Neuronal stem cell (in vitro differentiated cells): Measurements from ENCODE around the gene GRP.
A peak's percentile ranks its signal among the peaks of the same experiment; 100 is the strongest.

Experiments
- DNase-seq: peaks from one replicate; pipeline ENCODE4 v3.0.0-alpha.2; 2013; ENCODE audit warnings: low spot score
- H2AFZ ChIP-seq: one replicate; pipeline ENCODE4 v1.6.1; 2013; ENCODE audit warnings: mild to moderate bottlenecking, low read length, inconsistent platforms
- H2AK5ac ChIP-seq: 2 replicates; pipeline ENCODE4 v1.6.1; 2013; ENCODE audit warnings: low read depth, mild to moderate bottlenecking, inconsistent platforms, low read length, moderate library complexity, mixed read lengths
- H2BK120ac ChIP-seq: 2 replicates; pipeline ENCODE4 v1.6.1; 2013; ENCODE audit warnings: low read depth, mild to moderate bottlenecking, inconsistent platforms, low read length, moderate library complexity, mixed read lengths
- H2BK12ac ChIP-seq: one replicate; pipeline ENCODE4 v1.6.1; 2013; ENCODE audit warnings: low read length, inconsistent platforms
- H2BK15ac ChIP-seq: 2 replicates; pipeline ENCODE4 v1.6.1; 2013; ENCODE audit warnings: mild to moderate bottlenecking, low read length, inconsistent platforms, mixed read lengths
- H2BK5ac ChIP-seq: one replicate; pipeline ENCODE4 v1.6.1; 2013; ENCODE audit warnings: inconsistent platforms, mild to moderate bottlenecking, low read length, moderate library complexity
- H3K14ac ChIP-seq: one replicate; pipeline ENCODE4 v1.6.1; 2013; ENCODE audit warnings: low read length, inconsistent platforms
- H3K18ac ChIP-seq: 2 replicates; pipeline ENCODE4 v1.6.1; 2013; ENCODE audit warnings: low read length, inconsistent platforms
- H3K23ac ChIP-seq: 2 replicates; pipeline ENCODE4 v1.6.1; 2013; ENCODE audit warnings: low read depth, mild to moderate bottlenecking, mixed read lengths, low read length, inconsistent platforms; ENCODE audit not compliant: poor library complexity
- H3K27ac ChIP-seq: replicated peaks from 3 replicates; pipeline ENCODE4 v1.5.1; 2013; ENCODE audit warnings: low read length, inconsistent platforms
- H3K27me3 ChIP-seq, 3 experiments: 2 replicates each; pipeline ENCODE4 v1.6.1; 2013; ENCODE audit warnings: low read length in 3 of 3, mild to moderate bottlenecking in 2 of 3, inconsistent platforms in 1 of 3, low read depth in 1 of 3, mixed read lengths in 1 of 3, moderate library complexity in 1 of 3; ENCODE audit not compliant: control insufficient read depth in 3 of 3, insufficient read depth in 3 of 3
- H3K36me3 ChIP-seq, 2 donors: replicated peaks in 1 of 2; 2 replicates each; pipeline ENCODE4 v1.6.1; 2013; ENCODE audit warnings: low read length in 2 of 2; ENCODE audit not compliant: control insufficient read depth in 2 of 2, insufficient read depth in 2 of 2
- H3K4ac ChIP-seq: 2 replicates; pipeline ENCODE4 v1.6.1; 2013; ENCODE audit warnings: inconsistent platforms, mild to moderate bottlenecking, low read length, moderate library complexity
- H3K4me1 ChIP-seq, 2 donors: 1 replicate in 1 of 2; 2 replicates in 1 of 2; pipeline ENCODE4 v1.6.1; 2013; ENCODE audit warnings: low read length in 2 of 2, low read depth in 1 of 2; ENCODE audit not compliant: control insufficient read depth in 2 of 2, insufficient read depth in 1 of 2
- H3K4me2 ChIP-seq: one replicate; pipeline ENCODE4 v1.6.1; 2013; ENCODE audit warnings: mild to moderate bottlenecking, low read length, inconsistent platforms; ENCODE audit not compliant: insufficient read depth, poor library complexity, severe bottlenecking
- H3K4me3 ChIP-seq, 2 donors: 2 replicates each; pipeline ENCODE4 v1.5.1; 2013; ENCODE audit warnings: low read length in 2 of 2, mild to moderate bottlenecking in 2 of 2, inconsistent platforms in 1 of 2, moderate library complexity in 1 of 2
- H3K79me1 ChIP-seq: one replicate; pipeline ENCODE4 v1.6.1; 2013; ENCODE audit warnings: low read depth, mild to moderate bottlenecking, inconsistent platforms, low read length, moderate library complexity
- H3K9ac ChIP-seq: one replicate; pipeline ENCODE4 v1.6.1; 2013; ENCODE audit warnings: mild to moderate bottlenecking, low read depth, low read length, inconsistent platforms; ENCODE audit not compliant: poor library complexity
- H3K9me3 ChIP-seq, 2 donors: replicated peaks in 1 of 2; 2 replicates each; pipeline versions ENCODE3 to v1.6.1; 2013; ENCODE audit warnings: low read length in 2 of 2, mild to moderate bottlenecking in 2 of 2, inconsistent platforms in 1 of 2, low read depth in 1 of 2, mixed read lengths in 1 of 2, moderate library complexity in 1 of 2; ENCODE audit not compliant: control insufficient read depth in 2 of 2, insufficient read depth in 1 of 2
- H4K8ac ChIP-seq: one replicate; pipeline ENCODE4 v1.6.1; 2013; ENCODE audit warnings: low read depth, mild to moderate bottlenecking, inconsistent platforms, low read length, moderate library complexity
- H4K91ac ChIP-seq: one replicate; pipeline ENCODE4 v1.6.1; 2013; ENCODE audit warnings: low read length, low read depth, mild to moderate bottlenecking, inconsistent platforms; ENCODE audit not compliant: poor library complexity
- WGBS, 2 donors: extraction: QIAGEN DNeasy Blood & Tissue Kit; methylation state at CpG; one replicate each; pipeline ENCODE4 v1.1.7; 2013; ENCODE audit warnings: missing lambda C conversion rate in 2 of 2, mixed read lengths in 1 of 2; ENCODE audit not compliant: insufficient read length in 2 of 2, insufficient replicate concordance in 1 of 2; ENCODE audit errors: extremely low coverage in 2 of 2; 5-methylcytosine and 5-hydroxymethylcytosine counted together

The GRP gene

DNA sequence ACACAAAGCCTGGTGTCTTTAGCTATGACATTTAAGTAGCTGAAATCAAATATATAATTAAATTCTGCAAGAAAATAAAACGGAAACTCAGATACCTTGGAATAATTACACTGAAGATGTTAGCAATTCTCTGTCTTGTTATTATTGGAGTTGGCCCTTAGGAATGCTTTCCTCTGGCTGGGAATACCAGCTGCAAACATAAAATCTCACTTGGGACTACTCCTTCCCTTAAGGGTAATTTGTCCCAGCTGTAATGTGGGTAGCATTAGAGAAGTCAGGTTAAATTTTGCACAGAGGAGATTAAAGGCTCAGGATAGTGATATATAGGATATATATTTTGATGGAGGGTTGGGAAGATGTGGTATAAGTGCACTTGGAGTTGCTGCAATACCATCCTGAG, 37.3 kb upstream of the GRP start:
- Histone ChIP-seq H2BK5ac (no peak overlapping the region), H3K4ac (no peak overlapping the region), H4K8ac (no peak overlapping the region), H2BK120ac (no peak overlapping the region), H2BK15ac (no peak overlapping the region), H3K14ac (no peak overlapping the region), H3K4me2 (no peak overlapping the region), H3K79me1 (no peaks in the 10 kb centered on the region), H2AFZ (no peak overlapping the region), H2BK12ac (no peak overlapping the region), H3K27me3 (peaks cover 0 to 19% (median 0%) of the 10 kb centered on the region in 3 experiments), H3K9me3 (no peaks in the 10 kb centered on the region), H3K4me1 (no peaks in the 10 kb centered on the region), H3K18ac (no peak overlapping the region), H2AK5ac (no peak overlapping the region), H3K27ac (no peak overlapping the region), H4K91ac (no peak overlapping the region), H3K23ac (no peak overlapping the region), H3K36me3 (no peaks in the 10 kb centered on the region), H3K9ac (no peak overlapping the region), H3K4me3 (no peak overlapping the region)
- DNase-seq, result no peak
- no CpG with 5 or more reads among the region's 1 CpG for WGBS, 2 donors

DNA sequence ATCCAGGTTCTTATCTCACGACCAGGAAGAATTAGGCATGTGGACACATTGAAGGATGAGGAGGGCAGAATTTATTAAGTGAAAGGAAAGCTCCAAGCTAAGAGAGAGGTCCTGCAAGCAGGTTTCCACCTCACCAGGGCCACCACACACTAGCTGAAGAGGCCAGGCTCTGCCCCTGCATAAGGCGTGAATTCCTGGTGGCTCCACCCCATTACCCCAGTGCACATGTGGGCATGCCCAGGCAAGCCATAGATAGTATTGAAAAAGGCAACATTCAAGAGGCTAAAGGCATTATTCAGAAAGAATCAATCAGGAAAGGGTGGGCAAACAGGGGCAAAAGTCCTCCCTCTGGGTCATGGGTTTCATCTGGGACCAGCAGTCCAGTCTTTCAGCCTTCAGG, 30.9 kb upstream of the GRP start:
- H3K79me1 ChIP-seq, result no peaks in the 10 kb centered on the region
- H3K4ac ChIP-seq, result no peak overlapping the region
- H3K27ac ChIP-seq, result no peak overlapping the region
- no peak overlapping the region for H2BK12ac ChIP-seq
- H3K4me3 ChIP-seq, result no peak overlapping the region
- peaks cover 0 to 8% (median 0%) of the 10 kb centered on the region in 3 experiments for H3K27me3 ChIP-seq
- H2AK5ac ChIP-seq, result no peak overlapping the region
- peak overlapping the region; percentile 49 for H2AFZ ChIP-seq
- no peak overlapping the region for H2BK5ac ChIP-seq
- no peaks in the 10 kb centered on the region for H3K36me3 ChIP-seq
- no peak overlapping the region for H3K14ac ChIP-seq
- H2BK15ac ChIP-seq, result no peak overlapping the region
- DNase-seq, result no peak
- WGBS, 2 donors, result no CpG with 5 or more reads among the region's 2 CpGs
- no peak overlapping the region for H3K23ac ChIP-seq
- H3K4me1 ChIP-seq, result peaks cover 0 to 3% of the 10 kb centered on the region in 2 donors
- no peak overlapping the region for H3K9ac ChIP-seq
- no peak overlapping the region for H3K4me2 ChIP-seq
- no peak overlapping the region for H2BK120ac ChIP-seq
- H3K9me3 ChIP-seq, result peaks cover 0 to 7% of the 10 kb centered on the region in 2 donors
- H4K8ac ChIP-seq, result peak overlapping the region; percentile 6
- H4K91ac ChIP-seq, result no peak overlapping the region
- H3K18ac ChIP-seq, result no peak overlapping the region

DNA sequence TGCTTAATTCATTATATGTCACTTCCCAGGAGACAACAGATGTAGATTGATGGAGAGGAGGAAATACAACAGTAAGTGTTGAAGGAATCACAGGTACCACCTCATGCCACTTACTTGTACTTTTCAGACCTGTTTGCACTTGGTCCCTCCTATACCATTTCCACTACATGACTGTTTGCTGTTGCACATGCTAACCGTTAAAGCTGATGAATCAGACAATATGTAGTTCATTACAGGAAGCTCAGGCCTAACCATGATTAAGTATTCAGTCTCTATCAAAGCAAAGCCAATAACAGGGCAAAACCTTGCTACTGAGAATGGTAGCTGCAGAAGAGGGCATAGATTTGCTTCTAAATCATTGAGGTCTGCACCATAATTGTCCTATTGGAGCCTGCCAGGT, 30.2 kb upstream of the GRP start:
- Histone ChIP-seq H3K18ac (no peak overlapping the region), H3K4me1 (peaks cover 0 to 3% of the 10 kb centered on the region in 2 donors), H3K27ac (no peak overlapping the region), H2BK5ac (no peak overlapping the region), H2BK12ac (no peak overlapping the region), H3K36me3 (no peaks in the 10 kb centered on the region), H2BK120ac (no peak overlapping the region), H3K4me2 (no peak overlapping the region), H3K14ac (no peak overlapping the region), H3K27me3 (peaks cover 0 to 5% (median 0%) of the 10 kb centered on the region in 3 experiments), H2BK15ac (no peak overlapping the region), H3K9me3 (peaks cover 0 to 7% of the 10 kb centered on the region in 2 donors), H3K79me1 (no peaks in the 10 kb centered on the region), H2AFZ (no peak overlapping the region), H3K9ac (no peak overlapping the region), H2AK5ac (no peak overlapping the region), H3K4me3 (no peak overlapping the region), H3K23ac (no peak overlapping the region), H3K4ac (no peak overlapping the region), H4K8ac (no peak overlapping the region), H4K91ac (no peak overlapping the region)
- WGBS, 2 donors, result no CpG with 5 or more reads among the region's 1 CpG
- no peak for DNase-seq

- Histone ChIP-seq H3K36me3 (no peaks in the 10 kb centered on the region), H2BK120ac (no peak overlapping the region), H2AFZ (no peak overlapping the region), H3K4me3 (no peak overlapping the region), H3K79me1 (no peaks in the 10 kb centered on the region), H2BK5ac (no peak overlapping the region), H4K8ac (no peak overlapping the region), H3K27ac (no peak overlapping the region), H3K18ac (no peak overlapping the region), H3K23ac (peak overlapping the region; percentile 46), H3K14ac (no peak overlapping the region), H2BK12ac (no peak overlapping the region), H3K4ac (no peak overlapping the region), H3K4me2 (no peak overlapping the region), H2BK15ac (no peak overlapping the region), H2AK5ac (no peak overlapping the region), H3K4me1 (no peaks in the 10 kb centered on the region), H4K91ac (no peak overlapping the region), H3K9me3 (peaks cover 0 to 2% of the 10 kb centered on the region in 2 donors), H3K9ac (no peak overlapping the region), H3K27me3 (peaks cover 0 to 34% (median 0%) of the 10 kb centered on the region in 3 experiments)
- no peak for DNase-seq
- no CpG with 5 or more reads among the region's 4 CpGs for WGBS, 2 donors
Measured at GRCh38 chr18:59196161-59196725, 23.7 kb upstream of the GRP start.
